ENCODE measurements around the gene LRRN3.

The LRRN3 gene

DNA sequence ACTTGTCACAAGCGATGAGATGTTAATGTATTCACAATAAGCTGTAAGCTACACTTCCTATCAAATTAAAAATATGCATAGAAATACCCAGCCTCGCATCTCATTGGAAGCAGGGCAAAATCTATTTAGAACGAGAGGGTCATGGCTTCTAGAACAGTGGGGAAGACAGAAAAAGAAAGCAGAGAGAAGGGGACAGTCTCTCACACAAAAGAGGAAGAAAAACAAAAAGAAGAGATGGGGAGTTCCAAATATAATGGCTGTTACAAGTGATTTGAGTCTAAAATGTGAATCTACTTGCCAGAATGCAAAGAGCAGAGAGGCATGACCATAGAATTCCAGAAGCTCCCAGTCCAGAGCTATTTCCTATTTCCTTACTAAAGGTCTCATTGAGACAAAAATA lies 13.8 kb downstream of the LRRN3 start:
- DNase-seq (ENCODE audit: low read depth in 3 of 3, low spot score in 1 of 3), result no peak

DNA sequence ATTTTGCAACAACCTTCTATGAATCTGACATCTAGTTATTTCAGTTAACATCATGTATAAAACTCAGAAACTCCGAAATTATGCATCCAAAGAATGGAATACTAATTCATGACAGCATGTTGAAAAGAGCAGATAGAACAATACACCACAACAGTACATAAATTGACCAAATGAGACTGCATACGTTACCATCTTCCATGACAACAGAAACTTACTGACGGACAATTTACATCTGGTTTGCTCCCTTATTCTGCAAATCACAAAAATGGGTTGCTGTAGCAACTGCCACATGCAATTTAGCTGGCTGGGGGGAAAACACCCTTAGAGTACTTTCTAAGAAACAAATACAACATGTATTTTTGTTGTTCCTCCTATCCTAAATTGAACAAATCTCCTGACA lies 14.3 kb downstream of the LRRN3 start:
- no peak for DNase-seq (ENCODE audit: low read depth in 3 of 3, low spot score in 1 of 3)

DNA sequence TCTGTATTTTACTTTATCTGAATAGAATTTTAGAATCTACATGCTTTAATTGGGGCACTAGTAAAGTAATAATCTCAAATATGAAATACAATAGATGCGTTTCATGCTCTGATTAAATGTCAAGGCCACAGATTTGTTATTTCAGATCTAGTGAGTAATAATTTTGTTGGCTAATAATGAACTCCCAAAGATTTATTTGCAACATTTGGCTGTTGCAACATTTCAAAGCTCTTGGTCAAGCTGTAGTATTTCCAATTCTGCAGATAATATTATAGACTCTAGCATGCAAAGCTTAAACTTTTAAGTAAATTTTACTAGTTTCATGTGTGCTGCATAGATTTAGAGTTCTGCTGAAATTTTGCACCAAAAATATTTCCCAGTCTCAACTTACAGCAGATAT lies 16.7 kb downstream of the LRRN3 start:
- DNase-seq (ENCODE audit: low read depth in 3 of 3, low spot score in 1 of 3), result no peak

DNA sequence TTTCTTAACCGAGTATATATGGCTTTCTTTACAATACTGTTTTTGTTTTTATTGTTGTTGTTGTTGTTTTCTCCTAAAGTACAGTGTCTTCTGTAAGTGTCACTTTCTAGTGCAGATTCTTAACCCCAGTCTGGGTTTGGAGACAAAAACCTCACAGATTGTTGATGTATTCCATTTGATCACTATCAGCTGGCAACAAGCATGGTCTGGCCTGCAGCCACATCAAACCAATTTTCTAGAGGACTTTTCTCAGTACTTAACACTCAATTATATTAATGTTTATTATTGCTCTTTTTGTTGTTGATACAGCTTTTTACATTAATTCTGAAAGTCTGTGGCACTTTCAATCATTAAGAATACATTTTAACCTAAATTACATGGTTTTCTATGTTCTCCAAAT lies 17.1 kb downstream of the LRRN3 start:
- DNase-seq (ENCODE audit: low read depth in 3 of 3, low spot score in 1 of 3), result no peak

DNA sequence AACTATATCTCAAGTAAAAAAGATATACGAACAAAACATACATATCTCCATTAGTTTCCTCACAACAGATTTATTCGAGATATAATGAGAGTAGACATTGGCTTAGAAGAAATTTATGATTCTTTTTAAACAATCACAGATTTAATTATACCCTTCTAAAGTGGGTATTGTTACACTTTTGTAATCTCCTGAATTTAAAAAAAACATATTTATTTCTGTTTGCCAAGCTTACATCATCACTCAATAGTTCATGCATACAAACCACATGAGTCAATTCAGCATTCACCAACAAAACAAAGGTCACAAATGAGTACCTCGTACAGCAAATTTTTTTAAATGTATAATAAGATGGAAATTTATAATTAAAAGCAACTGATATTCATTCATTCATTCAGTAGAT lies 17.6 kb downstream of the LRRN3 start:
- DNase-seq (ENCODE audit: low read depth in 3 of 3, low spot score in 1 of 3), result no peak

DNA sequence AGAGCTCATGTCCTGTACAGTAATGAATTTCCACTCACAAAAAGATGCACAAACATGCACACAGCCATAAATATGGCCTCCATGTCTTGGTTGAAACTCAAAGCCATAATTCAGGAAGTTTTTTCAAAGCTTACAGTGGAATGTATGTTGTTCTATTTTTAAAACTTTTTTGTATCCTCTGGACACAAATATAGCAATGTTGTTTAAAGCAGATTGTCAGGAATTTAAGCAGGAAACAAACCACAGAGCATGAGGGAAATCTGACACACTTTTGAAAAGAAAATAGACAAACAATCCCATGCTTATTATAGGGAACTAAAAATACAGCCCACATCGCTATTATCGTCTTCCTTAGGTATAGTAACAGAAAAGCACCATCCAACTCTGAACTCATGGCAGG lies 21.5 kb downstream of the LRRN3 start:
- DNase-seq (ENCODE audit: low read depth in 3 of 3, low spot score in 1 of 3), result no peak

DNA sequence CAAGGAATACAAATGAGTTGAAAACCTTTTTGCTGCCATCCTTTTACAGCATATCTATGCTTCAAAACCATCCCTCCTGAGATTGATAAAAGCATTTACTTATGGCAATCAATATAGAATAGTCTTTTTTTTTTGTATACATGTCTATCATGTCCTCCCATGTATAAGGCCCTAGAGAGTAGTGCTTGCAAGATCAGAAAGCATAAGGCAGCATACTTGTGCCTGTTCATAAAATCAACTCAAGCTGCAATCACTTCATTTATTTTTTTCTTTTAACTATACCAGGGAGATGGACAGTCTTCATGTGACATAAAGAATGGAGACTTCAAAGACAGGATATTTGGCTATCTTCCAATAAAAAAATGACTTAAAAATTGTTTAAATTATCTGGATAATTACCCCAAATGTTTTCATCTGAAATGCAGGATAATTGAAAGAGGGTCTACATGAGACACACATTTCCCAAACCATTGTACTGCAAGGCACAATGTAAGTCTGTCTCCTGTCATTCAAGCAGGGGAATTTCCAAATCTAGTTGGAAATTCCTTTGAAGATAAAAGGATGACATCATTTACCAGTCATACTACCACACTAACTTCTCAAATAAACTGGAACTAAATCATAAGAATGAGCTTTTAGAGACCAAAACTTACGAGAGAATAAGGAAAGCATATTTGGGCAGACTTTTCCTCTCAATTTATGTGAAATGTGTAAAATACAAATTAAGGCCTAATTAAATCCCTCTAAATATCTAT lies 22.5 kb downstream of the LRRN3 start:
- DNase-seq (ENCODE audit: low read depth in 3 of 3, low spot score in 1 of 3), result no peak

DNA sequence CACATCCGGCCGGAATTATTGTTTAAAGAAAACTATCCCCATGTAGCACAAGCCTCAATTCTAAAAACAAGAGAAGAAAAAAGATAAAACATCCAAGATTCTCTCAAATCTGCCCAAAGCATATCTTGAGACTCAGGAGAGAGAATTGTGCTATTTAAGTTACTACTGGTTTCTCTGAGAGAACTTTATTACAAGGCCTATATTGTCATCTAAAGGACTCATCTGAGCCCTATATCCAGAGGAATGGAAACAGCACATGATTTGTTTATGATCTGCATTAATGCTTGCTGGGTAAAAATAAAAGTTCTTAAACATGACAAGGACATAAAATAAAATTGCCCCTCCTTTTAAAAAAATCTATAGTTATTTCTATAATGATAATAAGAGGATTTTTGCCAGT lies 25.0 kb downstream of the LRRN3 start:
- DNase-seq (ENCODE audit: low read depth in 3 of 3, low spot score in 1 of 3), result no peak

DNA sequence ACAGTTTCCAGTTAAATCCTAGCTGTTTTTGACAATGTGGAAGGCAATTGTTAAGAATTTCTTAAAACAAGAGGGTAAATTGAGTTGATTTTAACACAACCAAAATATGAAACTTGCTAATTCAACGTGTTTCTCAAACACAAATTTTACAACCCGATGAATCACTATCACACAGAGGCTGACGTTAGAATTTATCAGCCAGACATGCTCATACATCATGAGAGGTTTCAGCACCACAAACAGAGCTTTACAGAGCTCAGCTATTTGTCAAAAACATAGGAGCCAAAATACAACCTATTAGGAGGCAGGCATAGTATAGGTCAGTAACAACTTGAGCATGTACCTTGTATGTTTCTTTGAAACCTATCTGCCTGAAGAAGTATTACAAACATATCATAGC lies 36.1 kb downstream of the LRRN3 start:
- no peak for DNase-seq (ENCODE audit: low read depth in 3 of 3, low spot score in 1 of 3)

DNA sequence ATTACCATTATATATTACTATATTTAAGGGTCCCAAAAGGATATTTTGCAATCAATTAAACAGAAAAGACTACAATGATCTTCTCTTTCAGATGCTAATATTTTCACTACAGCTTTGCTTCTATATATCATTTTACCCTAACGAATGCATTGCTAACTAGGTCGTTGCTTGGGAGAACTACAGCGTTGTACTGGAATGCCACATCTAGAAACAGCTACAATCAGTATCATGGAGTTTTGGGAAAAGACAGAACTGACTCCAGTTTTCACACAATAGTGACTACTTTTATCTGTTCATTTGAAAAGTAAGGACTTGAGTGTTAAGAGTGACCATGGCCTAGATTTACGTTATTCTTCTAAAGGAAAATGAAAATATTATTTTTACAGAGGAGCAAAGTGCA lies 38.5 kb downstream of the LRRN3 start:
- DNase-seq (ENCODE audit: low read depth in 3 of 3, low spot score in 1 of 3), result no peak

DNA sequence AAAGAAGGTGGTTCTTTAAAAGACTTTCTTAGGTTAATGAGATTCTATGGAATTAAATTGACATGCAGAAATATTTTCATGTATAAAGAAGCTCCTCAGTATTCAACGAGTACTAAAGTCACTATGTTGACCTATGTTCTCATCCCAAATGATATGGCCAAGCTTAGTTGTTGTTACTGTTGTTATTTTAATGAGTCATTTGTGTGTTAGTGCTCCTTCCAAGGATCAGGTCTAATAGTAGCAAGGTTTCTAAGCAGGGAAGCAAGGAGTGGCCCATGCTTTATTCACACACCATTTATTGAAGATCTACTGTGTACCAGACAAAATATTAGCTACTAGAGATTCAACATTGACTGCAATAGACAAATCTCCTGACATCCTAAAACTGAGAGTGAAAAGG lies 41.9 kb downstream of the LRRN3 start:
- DNase-seq (ENCODE audit: low read depth in 3 of 3, low spot score in 1 of 3), result no peak

DNA sequence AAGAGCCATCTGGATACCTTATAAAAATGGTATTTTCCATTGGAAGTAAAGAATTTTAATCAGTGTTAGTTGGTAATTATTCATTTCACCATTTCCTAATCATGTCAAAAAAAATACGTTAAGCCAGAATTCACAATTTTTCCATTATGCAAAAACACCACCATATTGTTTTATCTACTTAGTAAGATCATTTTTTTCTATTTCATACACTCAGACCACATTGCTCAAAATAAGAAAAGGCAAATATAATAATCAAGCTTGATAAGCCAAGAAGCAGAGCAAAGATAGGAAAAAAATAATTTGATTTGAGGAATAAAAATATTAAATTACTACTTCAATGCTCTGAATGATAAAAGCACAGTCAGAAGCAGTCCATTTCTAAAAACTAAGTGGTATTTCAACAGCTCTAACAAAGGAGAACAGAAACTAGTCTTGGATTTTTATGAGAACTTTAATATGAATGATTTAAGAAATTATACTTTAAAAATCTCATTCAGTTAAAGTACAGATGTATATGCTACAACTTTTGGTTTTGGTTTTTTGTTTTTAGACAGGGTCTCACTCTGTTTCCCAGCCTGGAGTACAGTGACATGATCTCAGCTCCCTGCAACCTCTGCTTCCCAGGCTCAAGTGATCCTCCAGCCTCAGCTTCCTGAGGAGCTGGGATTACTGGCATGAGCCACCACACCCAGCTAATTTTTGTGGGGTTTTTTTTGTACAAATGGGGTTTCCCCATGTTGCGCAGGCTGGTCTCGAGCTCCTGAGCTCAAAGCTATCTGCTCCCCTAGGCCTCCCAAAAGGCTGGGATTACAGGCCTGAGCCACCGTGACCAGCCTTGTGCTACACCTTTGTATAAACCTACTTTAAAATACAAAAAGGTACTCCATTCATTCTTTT lies 46.6 kb downstream of the LRRN3 start:
- DNase-seq (ENCODE audit: low read depth in 3 of 3, low spot score in 1 of 3), result peak in 1 of 3 donors; percentile 1

DNA sequence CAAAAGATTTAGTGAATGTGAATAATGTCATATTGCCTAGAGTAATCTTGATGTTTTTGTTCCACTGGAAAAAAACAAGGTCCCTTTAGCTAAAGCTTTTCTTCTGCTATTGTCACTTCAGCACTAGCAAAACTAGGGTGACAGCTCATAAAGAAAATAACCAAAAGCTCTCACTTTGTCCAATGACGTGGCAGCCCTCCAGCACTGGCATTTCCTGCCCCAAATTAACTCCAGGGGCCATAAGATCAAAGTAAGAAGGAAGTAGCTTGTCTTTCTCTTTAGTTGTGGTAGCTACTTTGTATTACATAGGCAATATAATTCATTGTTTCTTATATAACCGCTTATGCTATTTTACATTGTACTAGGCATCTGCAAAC lies 47.3 kb downstream of the LRRN3 start:
- peak in 1 of 3 donors; percentile 12 for DNase-seq (ENCODE audit: low read depth in 3 of 3, low spot score in 1 of 3)

DNA sequence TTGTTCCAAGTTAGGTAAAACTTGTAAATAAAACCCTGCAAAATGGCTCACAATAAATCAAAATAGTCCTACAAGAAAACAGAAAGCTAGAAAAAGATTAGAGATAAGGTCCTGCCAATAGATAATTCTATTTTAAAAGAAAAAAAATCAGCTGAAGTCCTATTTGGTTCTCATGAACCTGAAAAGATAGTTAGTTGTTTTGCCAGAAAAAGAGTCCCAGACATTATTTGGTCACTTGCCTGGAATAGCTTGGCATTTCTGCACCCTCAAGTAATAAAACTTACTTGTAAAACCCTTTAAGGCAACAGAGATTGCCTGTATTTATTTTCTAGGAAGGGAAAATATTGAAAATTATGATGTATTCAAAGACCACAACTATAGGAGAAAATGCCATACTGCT lies 47.7 kb downstream of the LRRN3 start:
- no peak for DNase-seq (ENCODE audit: low read depth in 3 of 3, low spot score in 1 of 3)

DNA sequence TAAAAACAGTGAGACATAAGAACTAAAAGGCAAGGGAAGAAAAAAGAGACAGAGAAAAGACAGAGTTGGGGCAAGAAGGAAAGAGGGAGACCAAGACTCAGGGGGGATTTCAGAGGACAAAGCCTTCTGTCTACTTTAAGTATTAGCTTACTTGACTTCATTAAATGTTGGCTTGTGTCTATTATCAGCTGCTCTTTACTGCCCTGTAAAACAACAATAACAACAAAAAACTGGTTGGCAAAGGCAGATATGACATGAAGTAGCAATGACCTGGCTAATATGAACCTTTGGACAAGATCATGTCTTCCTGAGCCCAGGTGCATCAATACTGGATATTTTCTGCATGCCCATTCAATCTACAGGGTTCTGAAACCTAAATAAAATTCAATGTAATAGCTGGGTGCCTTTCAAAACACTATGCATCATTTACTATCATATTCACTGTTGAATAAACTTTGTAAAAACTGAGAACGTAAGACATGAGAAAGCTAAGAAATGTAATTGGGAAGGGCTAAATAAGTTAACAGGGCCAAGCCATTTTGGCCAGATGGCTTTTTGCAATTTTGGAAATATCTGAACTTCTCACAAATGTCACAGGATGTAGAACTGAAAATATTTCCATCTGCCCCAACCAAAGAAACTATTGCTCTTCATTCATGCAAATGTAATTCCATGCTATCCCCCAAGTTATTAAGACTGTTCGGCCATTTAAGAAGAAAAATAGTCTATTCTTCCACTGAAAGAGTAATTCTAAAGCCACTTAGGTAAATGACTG lies 49.4 kb downstream of the LRRN3 start:
- no peak for DNase-seq (ENCODE audit: low read depth in 3 of 3, low spot score in 1 of 3)

DNA sequence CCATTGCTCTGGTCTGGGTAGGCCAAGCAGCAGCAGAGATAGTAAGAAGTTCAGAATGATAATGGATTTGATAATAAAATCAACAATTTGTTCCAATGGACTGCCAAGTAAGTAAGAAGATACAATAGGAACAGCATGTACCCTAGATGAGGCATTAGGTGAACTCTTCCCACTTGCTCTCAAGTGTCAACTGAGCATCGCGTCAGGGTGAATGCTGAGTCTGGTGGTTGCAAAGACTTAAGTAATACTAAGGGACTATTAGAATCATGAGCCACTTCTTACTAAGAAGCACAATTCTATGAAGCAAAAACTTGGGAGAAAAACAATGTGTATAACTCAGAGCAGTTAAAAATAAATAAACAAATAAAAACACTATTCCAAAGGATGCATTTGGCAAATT lies 54.5 kb downstream of the LRRN3 start:
- no peak for DNase-seq (ENCODE audit: low read depth in 3 of 3, low spot score in 1 of 3)

DNA sequence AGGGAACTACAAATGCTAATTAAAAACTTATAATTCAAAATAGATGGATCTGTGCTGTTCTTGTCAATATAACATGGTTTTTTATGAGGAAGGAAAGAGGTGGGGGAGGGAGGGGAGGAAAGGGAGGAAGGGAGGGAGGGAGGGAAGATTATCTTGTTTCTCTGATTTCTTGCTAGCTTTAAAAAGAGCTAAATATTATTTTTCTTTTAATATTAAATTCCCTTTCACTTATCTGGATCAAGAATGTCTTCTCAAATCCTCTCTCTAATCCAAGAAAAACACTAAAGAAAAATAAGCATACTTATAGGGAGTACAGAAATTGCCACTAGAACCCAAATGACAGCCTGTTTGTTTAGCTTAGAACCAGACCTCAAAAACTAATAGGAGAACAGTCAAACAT lies 55.2 kb downstream of the LRRN3 start:
- no peak for DNase-seq (ENCODE audit: low read depth in 3 of 3, low spot score in 1 of 3)

DNA sequence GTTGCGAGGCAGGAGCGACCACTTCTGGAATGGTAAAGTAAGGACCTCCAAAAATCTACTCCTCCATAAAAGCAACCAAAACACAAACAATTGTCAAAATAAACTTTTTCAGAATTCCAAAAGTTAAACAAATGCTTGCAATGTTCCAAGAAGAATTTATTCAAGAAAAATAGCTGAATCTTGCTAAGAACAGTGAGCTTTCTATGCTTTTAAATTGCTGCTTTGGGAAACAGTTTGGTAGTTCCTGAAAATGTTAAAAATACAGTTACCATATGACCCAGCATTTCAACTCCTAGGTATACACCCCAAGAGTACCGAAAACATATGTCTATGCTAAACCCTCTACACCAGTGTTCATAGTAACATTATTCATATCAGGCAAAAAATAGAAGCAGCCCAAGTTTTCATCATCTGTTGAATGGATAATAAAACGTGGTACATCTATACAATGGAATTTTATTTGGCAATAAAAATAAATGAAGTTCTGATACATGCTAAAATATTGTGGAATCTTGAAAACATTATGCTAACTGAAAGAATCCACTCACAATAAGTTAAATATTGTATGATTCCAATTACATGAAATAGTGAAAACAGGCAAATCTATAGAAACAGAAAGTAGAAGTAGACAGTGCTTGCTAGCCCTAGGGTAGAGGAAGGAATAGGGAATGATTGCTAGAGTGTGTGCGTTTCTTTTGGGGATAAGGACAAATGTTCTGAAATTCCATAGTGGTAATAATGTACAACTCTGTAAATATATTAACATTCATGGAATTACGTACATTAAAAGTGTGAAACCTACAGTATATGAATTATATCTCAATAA lies 57.0 kb downstream of the LRRN3 start:
- DNase-seq (ENCODE audit: low read depth in 3 of 3, low spot score in 1 of 3), result no peak

DNA sequence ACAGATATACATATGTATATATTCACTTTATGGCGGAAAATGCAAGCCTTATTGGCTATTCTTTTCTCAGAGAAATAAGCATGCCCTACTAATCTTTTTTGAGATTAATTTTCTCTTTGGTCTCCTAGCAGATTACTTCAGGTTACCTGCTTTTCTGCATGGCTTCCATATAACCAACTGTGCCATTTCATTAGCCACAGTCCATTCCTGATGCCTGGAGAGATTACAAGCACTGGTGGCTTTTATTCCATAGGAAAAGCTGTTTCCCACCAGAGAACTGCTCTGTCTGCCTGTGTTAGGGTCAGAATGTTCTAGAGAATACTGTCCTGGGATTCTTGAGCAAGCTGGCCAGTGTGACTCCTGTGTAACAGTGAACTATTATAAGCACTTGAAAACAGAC lies 59.8 kb downstream of the LRRN3 start:
- DNase-seq (ENCODE audit: low read depth in 3 of 3, low spot score in 1 of 3), result no peak

DNA sequence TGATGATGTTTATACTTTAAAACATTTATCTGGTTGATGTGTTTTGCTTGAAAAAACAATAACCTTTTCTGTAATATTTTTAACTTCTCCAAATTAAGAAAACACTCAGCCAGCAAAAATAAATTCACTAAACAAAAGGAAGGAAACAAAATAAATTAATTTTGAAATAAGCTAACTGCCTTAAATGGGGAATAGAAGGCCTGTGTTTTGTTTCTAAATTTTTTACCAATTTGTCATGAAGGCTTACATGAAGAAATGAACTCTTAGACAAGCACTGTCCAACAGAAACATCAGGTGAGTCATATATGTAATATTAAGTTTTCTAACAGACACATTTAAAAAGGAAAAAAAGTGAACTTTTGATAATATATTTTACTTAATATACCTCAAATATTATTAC lies 68.5 kb downstream of the LRRN3 start:
- no peak for DNase-seq (ENCODE audit: low read depth in 3 of 3, low spot score in 1 of 3)

DNA sequence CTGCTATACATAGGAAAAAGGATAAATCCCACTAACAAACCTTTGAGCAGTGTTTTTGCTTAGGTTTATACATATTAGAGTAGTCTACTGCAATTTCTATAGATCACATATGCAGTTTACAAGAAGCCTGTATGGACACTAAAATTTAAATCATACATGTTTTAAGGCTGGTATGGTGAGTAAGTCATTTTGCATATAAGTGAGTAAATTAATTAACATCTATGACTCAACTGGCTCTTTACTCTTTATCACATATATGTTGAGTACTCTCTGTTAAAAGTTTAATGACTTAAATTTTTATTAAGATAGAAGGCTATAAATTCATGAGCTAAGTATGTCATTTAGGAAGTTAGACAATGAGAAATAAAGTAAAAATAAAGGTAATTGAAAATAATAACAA lies 69.4 kb downstream of the LRRN3 start:
- no peak for DNase-seq (ENCODE audit: low read depth in 3 of 3, low spot score in 1 of 3)
